Rectal smooth muscle tissue (tissue), 1 donor: Measurements from ENCODE around the gene ZNF594.
"Not testable (repeated sequence)": the region's sequence is repeated elsewhere in the genome, so short reads cannot be mapped to it uniquely, and the experiment has no call there.

Experiments used
- H3K27ac ChIP-seq: one replicate; pipeline ENCODE4 v1.7.0; 2013; ENCODE audit warnings: low read depth, low read length, inconsistent platforms
- H3K27me3 ChIP-seq: one replicate; pipeline ENCODE4 v1.7.0; 2013; ENCODE audit warnings: low read length; ENCODE audit not compliant: control insufficient read depth, insufficient read depth
- H3K36me3 ChIP-seq: one replicate; pipeline ENCODE4 v1.7.0; 2013; ENCODE audit warnings: low read length; ENCODE audit not compliant: control insufficient read depth, insufficient read depth
- H3K4me1 ChIP-seq: one replicate; pipeline ENCODE4 v1.7.0; 2013; ENCODE audit warnings: low read length; ENCODE audit not compliant: control insufficient read depth, insufficient read depth
- H3K4me3 ChIP-seq: one replicate; pipeline ENCODE4 v1.7.0; 2013; ENCODE audit warnings: low read length
- H3K9ac ChIP-seq: one replicate; pipeline ENCODE4 v1.7.0; 2013; ENCODE audit warnings: low read length

Gene ZNF594

GRCh38 chr17:5183410-5183793 lies 8.3 kb downstream of the ZNF594 start:
- H3K27me3 ChIP-seq, result no peaks in the 10 kb centered on the region
- H3K36me3 ChIP-seq, result peaks cover 6% of the 10 kb centered on the region
- H3K4me3 ChIP-seq, result no peak overlapping the region
- H3K27ac ChIP-seq, result no peak overlapping the region
- no peaks in the 10 kb centered on the region for H3K4me1 ChIP-seq
- no peak overlapping the region for H3K9ac ChIP-seq

DNA sequence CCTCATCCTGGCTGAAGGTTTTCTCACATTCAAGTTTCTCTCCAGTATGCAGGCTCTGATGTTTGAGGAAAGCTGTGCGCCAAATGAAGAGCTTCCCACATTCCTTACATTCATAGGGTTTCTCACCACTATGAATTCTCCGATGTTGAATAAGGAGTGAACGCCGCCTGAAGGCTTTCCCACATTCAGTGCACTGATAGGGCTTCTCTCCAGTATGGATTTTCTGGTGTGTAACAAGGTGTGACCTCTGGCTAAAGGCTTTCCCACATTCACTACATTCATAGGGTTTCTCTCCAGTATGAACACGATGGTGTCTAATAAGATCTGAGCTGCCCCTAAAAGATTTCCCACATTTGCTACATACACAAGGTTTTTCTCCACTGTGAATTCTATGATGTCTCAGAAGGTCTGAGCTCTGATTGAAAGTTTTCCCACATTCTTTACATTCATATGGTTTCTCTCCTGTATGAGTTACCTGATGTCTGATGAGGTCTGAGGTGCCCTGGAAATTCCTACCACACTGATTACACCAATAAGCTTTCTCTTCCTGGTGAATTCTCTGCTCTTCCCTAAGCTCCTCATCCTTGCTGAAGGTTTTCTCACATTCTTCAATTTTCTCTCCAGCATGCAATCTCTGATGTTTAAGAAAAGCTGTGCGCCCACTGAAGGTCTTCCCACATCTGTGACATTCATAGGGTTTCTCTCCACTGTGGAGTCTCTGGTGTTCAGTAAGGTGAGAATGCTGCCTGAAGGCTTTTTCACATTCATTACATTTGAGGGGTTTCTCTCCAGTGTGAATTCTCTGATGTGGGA lies 8.9 kb downstream of the ZNF594 start:
- H3K27me3 ChIP-seq, result no peaks in the 10 kb centered on the region
- H3K36me3 ChIP-seq, result peaks cover 6% of the 10 kb centered on the region
- no peak overlapping the region for H3K4me3 ChIP-seq
- H3K27ac ChIP-seq, result no peak overlapping the region
- H3K9ac ChIP-seq, result no peak overlapping the region
- no peaks in the 10 kb centered on the region for H3K4me1 ChIP-seq

DNA sequence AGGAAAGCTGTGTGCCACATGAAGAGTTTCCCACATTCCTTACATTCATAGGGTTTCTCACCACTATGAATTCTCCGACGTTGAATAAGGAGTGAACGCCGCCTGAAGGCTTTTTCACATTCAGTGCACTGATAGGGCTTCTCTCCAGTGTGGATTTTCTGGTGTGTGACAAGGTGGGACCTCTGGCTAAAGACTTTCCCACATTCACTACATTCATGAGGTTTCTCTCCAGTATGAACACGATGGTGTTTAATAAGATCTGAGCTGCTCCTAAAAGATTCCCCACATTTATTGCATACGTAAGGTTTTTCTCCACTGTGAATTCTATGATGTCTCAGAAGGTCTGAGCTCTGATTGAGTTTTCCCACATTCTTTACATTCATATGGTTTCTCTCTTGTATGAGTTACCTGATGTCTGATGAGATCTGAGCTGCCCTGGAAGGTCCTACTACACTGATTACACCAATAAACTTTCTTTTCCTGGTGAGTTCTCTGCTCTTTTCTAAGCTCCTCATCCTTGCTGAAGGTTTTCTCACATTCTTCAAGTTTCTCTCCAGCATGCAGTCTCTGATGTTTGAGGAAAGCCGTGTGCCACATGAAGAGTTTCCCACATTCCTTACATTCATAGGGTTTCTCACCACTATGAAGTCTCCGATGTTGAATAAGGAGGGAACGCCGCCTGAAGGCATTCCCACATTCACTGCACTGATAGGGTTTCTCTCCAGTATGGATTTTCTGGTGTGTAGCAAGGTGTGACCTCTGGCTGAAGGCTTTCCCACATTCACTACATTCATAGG lies 10.0 kb downstream of the ZNF594 start:
- Histone ChIP-seq H3K27ac (no peak overlapping the region), H3K4me3 (no peak overlapping the region), H3K9ac (no peak overlapping the region), H3K36me3 (peaks cover under 1% of the 10 kb centered on the region), H3K27me3 (no peaks in the 10 kb centered on the region), H3K4me1 (no peaks in the 10 kb centered on the region)

- Histone ChIP-seq H3K36me3 (peaks cover 3% of the 10 kb centered on the region), H3K27me3 (no peaks in the 10 kb centered on the region), H3K4me1 (no peaks in the 10 kb centered on the region), H3K4me3 (no peak overlapping the region), H3K27ac (no peak overlapping the region), H3K9ac (no peak overlapping the region)
These were observed 12.7 kb downstream of the ZNF594 start for GRCh38 chr17:5179003-5179402.

- H3K9ac ChIP-seq, H3K27me3 ChIP-seq, H3K4me3 ChIP-seq, H3K4me1 ChIP-seq, H3K27ac ChIP-seq, H3K36me3 ChIP-seq: not testable (repeated sequence)
These were observed 16.6 kb downstream of the ZNF594 start for GRCh38 chr17:5175027-5175426.

DNA sequence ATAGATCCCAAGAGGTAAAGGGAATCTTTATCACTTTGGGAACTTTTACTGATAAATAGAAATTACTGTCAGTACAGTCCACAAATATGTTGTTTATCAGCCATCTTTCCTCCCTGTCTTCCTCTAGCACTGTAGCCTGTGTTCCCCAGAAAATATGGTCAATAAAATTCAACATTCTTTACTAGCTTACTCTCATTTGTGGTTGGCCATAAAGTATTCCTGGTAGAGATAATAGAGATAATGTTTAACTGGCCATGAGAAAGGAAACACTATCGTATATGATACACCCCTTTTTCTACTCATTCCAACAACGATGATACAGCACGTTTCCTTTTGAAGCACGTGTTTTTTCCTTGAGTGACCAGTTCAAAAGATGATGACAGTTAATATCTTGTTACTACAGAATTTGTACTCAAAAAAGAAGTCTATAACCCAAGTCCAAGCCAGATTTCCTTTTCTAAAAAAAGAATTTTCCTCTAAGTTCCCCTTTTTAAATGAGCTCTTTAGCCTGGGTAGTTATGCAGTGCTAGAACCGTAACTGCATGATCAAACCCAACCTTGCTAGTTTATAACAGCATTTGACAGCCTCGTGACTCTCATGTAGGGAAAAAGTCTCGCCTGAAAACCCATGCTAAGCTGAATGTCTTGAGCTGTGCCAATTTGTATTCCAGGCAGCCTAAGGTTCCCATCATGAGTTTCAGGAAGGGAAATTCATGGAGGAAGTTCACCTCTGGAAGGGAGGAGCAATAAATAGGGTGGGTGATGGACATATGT lies 25.7 kb downstream of the ZNF594 start:
- not testable (repeated sequence) for H3K36me3 ChIP-seq, H3K9ac ChIP-seq, H3K27ac ChIP-seq, H3K27me3 ChIP-seq, H3K4me3 ChIP-seq, H3K4me1 ChIP-seq

DNA sequence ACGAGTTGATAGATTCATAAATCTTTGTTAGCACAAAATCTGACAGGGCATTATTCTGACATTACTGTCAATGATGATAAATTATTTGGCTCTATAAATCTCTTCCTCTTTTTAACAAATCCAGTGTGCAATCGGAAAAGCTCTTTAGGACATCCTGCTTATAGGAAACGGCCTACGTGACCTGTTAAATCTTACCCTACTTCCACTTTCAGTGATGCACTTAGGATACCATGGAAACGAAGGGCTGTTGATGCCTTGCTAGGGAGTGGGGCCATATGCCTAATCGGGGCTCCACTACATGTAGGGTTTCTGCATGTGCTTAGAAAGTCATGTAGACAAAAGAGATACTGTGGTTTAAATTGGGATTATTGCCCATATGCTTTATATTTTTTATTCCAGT lies 27.2 kb downstream of the ZNF594 start:
- H3K36me3 ChIP-seq, result no peaks in the 10 kb centered on the region
- no peaks in the 10 kb centered on the region for H3K27me3 ChIP-seq
- no peak overlapping the region for H3K9ac ChIP-seq
- no peaks in the 10 kb centered on the region for H3K4me1 ChIP-seq
- H3K27ac ChIP-seq, result no peak overlapping the region
- no peak overlapping the region for H3K4me3 ChIP-seq

DNA sequence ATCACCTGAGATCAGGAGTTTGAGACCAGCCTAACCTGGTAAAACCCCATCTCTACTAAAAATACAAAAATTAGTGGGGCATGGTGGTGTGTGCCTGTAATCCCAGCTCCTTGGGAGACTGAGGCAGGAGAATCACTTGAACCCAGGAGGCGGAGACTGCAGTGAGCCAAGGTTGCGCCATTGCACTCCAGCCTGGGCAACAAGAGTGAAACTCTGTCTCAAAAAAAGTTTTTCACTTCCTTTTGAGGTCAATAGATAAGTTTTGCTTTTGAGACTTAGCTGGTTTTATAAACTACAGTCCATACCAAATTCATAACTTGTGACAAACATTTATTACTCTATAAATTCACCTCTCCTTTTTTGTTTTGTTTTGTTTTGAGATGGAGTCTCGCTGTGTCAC lies 29.9 kb downstream of the ZNF594 start:
- H3K4me3 ChIP-seq, H3K27me3 ChIP-seq, H3K9ac ChIP-seq, H3K36me3 ChIP-seq, H3K4me1 ChIP-seq, H3K27ac ChIP-seq: not testable (repeated sequence)

DNA sequence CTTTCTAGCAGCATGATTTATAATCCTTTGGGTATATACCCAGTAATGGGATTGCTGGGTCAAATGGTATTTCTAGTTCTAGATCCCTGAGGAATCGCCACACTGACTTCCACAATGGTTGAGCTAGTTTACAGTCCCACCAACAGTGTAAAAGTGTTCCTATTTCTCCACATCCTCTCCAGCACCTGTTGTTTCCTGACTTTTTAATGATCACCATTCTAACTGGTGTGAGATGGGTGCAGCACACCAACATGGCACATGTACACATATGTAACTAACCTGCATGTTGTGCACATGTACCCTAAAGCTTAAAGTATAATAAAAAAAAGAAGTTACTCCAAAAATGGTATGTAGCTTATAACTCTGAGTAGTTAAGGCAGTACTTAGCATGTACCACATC lies 31.0 kb downstream of the ZNF594 start:
- not testable (repeated sequence) for H3K4me3 ChIP-seq, H3K9ac ChIP-seq, H3K27me3 ChIP-seq, H3K27ac ChIP-seq, H3K4me1 ChIP-seq, H3K36me3 ChIP-seq

GRCh38 chr17:5146122-5146521 lies 45.5 kb downstream of the ZNF594 start:
- not testable (repeated sequence) for H3K27ac ChIP-seq, H3K9ac ChIP-seq, H3K4me1 ChIP-seq, H3K36me3 ChIP-seq, H3K4me3 ChIP-seq, H3K27me3 ChIP-seq

- not testable (repeated sequence) for H3K27me3 ChIP-seq, H3K4me3 ChIP-seq, H3K27ac ChIP-seq, H3K9ac ChIP-seq, H3K36me3 ChIP-seq, H3K4me1 ChIP-seq
These were observed 48.8 kb downstream of the ZNF594 start for GRCh38 chr17:5142877-5143276.

- Histone ChIP-seq H3K9ac (no peak overlapping the region), H3K4me1 (no peaks in the 10 kb centered on the region), H3K4me3 (no peak overlapping the region), H3K36me3 (no peaks in the 10 kb centered on the region), H3K27me3 (no peaks in the 10 kb centered on the region), H3K27ac (no peak overlapping the region)
These were observed 52.3 kb downstream of the ZNF594 start for GRCh38 chr17:5139458-5139732.
